ENCODE results near the gene DEPP1. TPM values are rescaled to one million over a fixed set of nuclear protein-coding genes. Genes with fewer than 3 reads are reported as not detected.

The DEPP1 gene
- total and polyA plus RNA-seq, 2 experiments from 2014 or later, result 32.3 to 39.3 TPM

DNA sequence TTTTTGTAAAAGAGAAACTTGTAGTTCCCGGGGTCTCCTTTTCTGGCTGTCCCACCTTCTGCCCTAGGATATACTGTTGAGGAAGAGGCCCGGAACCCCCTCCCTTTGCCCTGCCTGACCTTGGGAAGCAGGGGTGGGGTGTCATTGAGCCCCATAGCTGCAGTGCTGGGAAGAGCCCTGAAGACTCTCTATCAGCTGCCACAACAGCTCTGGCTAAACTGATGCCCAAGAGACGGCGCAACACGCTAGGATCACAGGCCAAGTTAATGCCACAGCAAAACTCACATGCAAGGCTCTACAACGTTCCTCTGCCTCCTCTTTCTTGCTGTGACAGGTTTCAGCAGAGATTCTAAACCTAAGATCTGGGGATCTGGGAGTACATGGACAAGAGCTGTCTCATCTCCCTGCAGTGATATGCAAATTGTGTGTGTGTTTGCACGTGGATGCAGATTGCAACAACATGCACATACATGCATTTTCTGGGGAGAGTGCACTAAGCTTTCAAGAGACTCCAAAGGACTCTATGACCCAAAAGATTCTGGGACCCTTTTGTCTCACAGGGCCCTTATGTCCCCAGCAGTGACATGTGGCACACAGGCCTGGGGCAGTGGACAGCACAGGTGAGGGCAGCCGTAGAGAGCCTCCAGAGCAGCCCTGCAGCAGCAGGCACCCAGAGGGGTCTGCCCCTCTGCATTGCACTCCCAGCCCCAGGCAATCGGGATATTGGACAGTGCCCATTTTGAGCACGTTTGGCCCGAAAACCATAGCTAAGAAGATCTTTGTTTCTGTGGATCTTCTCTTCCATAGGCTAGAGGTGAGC is 16.5 kb downstream of the DEPP1 start:
- TF ChIP-seq, protein P1, sequence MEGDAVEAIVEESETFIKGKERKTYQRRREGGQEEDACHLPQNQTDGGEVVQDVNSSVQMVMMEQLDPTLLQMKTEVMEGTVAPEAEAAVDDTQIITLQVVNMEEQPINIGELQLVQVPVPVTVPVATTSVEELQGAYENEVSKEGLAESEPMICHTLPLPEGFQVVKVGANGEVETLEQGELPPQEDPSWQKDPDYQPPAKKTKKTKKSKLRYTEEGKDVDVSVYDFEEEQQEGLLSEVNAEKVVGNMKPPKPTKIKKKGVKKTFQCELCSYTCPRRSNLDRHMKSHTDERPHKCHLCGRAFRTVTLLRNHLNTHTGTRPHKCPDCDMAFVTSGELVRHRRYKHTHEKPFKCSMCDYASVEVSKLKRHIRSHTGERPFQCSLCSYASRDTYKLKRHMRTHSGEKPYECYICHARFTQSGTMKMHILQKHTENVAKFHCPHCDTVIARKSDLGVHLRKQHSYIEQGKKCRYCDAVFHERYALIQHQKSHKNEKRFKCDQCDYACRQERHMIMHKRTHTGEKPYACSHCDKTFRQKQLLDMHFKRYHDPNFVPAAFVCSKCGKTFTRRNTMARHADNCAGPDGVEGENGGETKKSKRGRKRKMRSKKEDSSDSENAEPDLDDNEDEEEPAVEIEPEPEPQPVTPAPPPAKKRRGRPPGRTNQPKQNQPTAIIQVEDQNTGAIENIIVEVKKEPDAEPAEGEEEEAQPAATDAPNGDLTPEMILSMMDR (IDR thresholded peaks at IDR 0.05; ENCODE audit: low read depth, low read length), result no peak
- no peak for DNase-seq (ENCODE audit: low read depth in 1 of 2, low spot score in 1 of 2)
- peak overlapping the region; percentile 79 for H3K27ac ChIP-seq

DNA sequence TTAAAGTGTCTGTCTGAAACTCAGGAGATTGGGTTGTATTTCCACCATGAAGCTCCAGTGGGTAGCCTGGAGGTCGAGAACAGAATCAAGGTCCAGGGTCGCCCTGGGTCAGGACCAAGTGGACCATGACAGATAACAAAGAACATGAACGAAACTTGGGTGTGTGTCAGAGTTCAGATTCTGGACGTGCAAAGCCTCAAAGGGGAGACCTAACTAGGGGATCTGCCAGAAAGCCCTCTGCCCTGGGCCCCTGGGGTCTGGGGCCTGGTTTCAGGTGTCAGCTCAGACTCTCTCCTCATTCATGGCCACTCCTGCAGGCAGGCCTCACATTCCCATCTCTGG is 17.4 kb downstream of the DEPP1 start:
- no peaks in the 10 kb centered on the region for H3K36me3 ChIP-seq
- TF ChIP-seq, protein P1 (IDR thresholded peaks at IDR 0.05; ENCODE audit: low read depth, low read length), result no peak
- peak overlapping the region; percentile 44 for H3K4me3 ChIP-seq
- peak overlapping the region; percentile 79 for H3K27ac ChIP-seq
- no peaks in the 10 kb centered on the region for H3K9me3 ChIP-seq (ENCODE audit: low read depth)
- no peak for DNase-seq (ENCODE audit: low read depth in 1 of 2, low spot score in 1 of 2)
- no peaks in the 10 kb centered on the region for H3K27me3 ChIP-seq
- peaks cover 75% of the 10 kb centered on the region for H3K4me1 ChIP-seq (ENCODE audit: low read depth)

More for the DNA sequence above, 16.5 kb downstream of the DEPP1 start:
- no peaks in the 10 kb centered on the region for H3K36me3 ChIP-seq
- H3K4me3 ChIP-seq, result no peak overlapping the region
- no peaks in the 10 kb centered on the region for H3K27me3 ChIP-seq
- H3K9me3 ChIP-seq (ENCODE audit: low read depth), result no peaks in the 10 kb centered on the region
- H3K4me1 ChIP-seq (ENCODE audit: low read depth), result peaks cover 79% of the 10 kb centered on the region

DNA sequence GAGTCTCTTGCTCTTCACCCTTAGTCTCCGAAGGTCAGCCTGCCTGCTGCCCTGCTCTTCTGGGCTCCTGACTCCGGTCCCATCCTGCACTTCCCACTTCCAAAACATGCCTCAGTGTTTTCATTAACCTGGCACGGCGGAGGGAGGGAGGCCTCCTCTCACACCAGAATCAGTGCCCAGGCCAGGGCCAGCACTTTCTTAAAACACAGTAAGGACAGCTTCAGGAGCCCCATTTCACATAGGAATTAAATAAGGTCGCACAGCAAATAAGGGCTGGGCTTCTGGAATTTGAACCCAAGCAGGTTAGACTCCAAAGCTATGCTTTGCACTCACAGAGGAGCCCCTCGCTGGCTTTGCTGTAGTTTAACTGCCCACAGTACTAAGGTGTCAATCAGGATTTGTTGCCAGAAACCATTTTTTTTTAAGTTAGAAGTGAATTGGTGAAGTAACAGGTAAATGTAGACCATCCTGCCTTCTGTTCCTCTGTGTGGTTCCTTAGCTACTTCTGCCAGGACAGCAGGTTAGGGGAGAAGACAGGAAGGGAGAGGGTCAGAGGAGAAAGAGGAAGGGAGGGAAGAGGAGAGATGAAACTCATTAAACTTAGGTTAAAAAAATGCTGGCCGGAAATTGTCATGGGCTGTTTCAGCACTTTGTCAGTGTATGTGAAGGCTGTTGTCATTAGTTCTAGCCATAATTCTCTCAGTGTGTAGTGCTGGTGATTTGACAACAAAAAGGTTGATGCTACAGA is 18.0 kb downstream of the DEPP1 start:
- H3K27ac ChIP-seq, result peak overlapping the region; percentile 79
- no peaks in the 10 kb centered on the region for H3K27me3 ChIP-seq
- H3K36me3 ChIP-seq, result no peaks in the 10 kb centered on the region
- peaks cover 70% of the 10 kb centered on the region for H3K4me1 ChIP-seq (ENCODE audit: low read depth)
- no peaks in the 10 kb centered on the region for H3K9me3 ChIP-seq (ENCODE audit: low read depth)
- TF ChIP-seq, protein P1 (IDR thresholded peaks at IDR 0.05; ENCODE audit: low read depth, low read length), result no peak
- peak overlapping the region; percentile 44 for H3K4me3 ChIP-seq
- DNase-seq (ENCODE audit: low read depth in 1 of 2, low spot score in 1 of 2), result no peak

DNA sequence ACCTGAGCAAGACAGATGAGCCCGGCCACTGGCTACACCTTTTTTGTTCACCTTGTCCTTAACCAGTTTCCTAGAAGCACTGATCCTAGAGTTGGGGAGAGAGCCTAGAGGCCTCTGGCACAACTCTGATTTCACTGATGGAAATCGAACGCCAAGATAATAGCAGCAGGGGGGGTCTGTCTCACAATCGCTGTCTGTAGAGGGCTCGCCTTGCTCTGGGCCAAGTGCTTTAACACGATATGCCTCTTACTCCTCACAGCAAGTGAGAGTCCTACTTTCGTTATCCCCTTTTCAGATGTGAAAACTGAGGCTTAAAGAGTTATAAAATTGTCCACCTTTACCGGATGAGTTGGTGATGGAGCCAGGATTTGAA is 18.5 kb downstream of the DEPP1 start:
- no peak for DNase-seq (ENCODE audit: low read depth in 1 of 2, low spot score in 1 of 2)
- H3K27ac ChIP-seq, result peak overlapping the region; percentile 94
- no peaks in the 10 kb centered on the region for H3K27me3 ChIP-seq
- H3K4me3 ChIP-seq, result peak overlapping the region; percentile 44
- H3K36me3 ChIP-seq, result no peaks in the 10 kb centered on the region
- no peaks in the 10 kb centered on the region for H3K9me3 ChIP-seq (ENCODE audit: low read depth)
- peaks cover 64% of the 10 kb centered on the region for H3K4me1 ChIP-seq (ENCODE audit: low read depth)
- TF ChIP-seq, protein P1 (IDR thresholded peaks at IDR 0.05; ENCODE audit: low read depth, low read length), result no peak

DNA sequence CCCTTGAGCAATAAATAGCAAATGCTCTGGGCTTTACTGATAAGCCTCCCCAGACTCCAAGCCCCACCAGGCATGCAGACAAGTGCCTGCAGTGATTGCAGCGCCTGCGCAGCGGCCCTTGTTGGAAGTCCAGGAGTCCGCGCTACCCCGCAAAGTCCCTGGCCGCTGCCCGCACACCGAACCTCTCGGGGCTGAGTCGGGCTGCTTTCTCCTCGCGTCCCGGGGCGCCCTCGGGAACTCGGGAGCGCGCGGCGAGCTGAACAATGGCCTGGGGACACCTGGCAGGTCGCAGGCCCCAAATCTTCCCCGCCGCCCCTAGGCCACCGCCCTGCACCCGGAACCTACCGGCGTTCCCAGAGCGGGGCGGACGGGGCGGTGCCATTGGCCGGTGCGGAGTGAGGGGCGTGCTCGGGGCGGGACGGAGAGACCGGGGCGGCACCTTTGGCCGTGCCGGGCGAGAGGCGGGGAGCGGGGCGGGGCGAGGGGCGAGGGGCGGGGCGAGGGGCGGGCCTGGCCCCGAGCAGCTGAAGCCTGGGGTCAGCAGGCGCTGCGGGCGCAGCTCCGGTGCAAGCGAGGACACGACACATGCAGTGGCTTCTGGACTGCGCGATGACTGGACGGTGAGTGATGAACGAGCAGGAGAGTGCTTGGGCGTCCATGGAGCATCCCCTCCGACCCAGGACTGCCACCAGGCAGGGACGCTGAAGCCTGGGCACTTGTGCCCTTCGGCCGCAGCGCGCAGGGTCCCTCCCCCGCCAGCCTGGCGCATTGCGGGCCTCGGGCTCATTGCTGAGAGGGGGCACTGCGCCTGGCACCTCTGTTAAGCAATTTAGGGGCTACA is 19.1 kb downstream of the DEPP1 start, which contains the start of gene RASSF4:
RASSF4 (plus strand) TSS at position 556 of the 841 bp plus-strand sequence. CDS start 10,401 bp downstream, outside the sequence.
- no peaks in the 10 kb centered on the region for H3K27me3 ChIP-seq
- H3K4me3 ChIP-seq, result peak within 1 kb of the TSS; percentile 44
- peak within 1 kb of the TSS; percentile 94 for H3K27ac ChIP-seq
- TF ChIP-seq, protein P1 (IDR thresholded peaks at IDR 0.05; ENCODE audit: low read depth, low read length), result no peak
- no peaks in the 10 kb centered on the region for H3K9me3 ChIP-seq (ENCODE audit: low read depth)
- no peaks in the 10 kb centered on the region for H3K36me3 ChIP-seq
- peak; percentile 87 to 95 for DNase-seq (ENCODE audit: low read depth in 1 of 2, low spot score in 1 of 2)
- peaks cover 58% of the 10 kb centered on the region for H3K4me1 ChIP-seq (ENCODE audit: low read depth)
